GM19324 (cell line): Measurements from ENCODE around the gene KCTD13.

Experiments
- ATAC-seq: cut with Tn5 transposase; IDR thresholded peaks from one replicate; pipeline ENCODE4 v1.9.1; 2021; ENCODE audit warnings: mild to moderate bottlenecking, moderate library complexity; ENCODE audit not compliant: unreplicated experiment, low FRiP score

The KCTD13 gene

DNA sequence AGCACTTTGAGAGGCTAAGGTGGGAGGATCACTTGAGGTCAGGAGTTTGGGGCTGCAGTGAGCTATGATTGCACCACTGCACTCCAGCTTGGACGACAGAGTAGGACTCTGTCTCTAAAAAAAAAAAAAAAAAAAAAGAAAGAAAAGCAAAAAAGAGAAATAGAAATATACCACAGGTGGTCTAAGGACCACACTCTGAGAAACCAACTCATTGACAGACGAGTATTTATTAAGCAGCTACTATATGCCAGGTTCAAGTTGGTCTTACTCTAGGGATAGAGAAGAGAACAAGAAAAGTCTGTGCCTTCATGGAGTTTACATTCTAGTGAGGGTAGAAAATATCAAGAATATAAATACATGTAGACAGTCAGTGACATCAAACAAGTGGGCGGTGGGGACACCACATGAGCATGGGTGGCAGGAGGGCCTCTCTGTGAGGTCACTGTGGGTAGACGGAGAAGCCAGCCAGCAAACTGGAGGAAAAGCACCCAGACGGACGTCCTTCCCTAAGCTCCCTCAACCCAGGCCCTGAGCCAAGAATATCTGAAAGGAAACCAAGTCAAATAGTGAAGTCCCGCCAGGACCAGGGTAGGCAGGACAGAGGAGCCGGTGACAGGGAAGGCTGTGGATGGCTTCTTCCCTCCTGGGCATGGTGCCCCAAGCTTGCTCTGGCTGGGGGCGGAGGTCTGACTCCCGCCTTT, 67.7 kb downstream of the KCTD13 start:
- no peak for ATAC-seq

DNA sequence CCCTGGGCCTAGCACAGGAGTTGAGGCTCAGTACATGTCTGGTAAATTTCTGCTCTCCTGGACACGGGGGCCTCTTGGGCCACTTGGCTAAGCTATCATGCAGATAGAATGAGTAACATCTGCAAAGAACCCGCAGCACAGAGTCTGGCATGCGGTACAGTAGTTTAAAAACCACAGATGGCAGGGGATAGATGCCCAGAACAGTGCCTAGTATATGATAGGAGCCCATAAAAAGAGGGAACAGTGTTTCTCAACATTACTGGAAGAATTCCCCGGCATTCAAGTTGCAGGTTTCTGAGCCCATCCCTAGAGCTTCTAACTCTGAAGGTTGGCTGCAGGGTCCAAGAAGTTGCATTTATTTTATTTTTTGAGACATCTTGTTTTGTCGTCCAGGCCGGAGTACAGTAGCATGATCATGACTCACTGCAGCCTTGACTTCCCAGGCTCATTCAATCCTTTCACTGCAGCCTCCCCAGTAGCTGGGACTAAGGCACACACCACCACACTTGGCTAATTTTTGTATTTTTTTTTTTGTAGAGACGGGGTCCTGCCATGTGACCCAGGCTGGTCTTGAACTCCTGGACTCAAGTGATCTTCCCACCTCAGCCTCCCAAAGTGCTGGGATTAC, 68.8 kb downstream of the KCTD13 start:
- ATAC-seq: no peak
